ENCODE data around the gene APLNR. TPM values are rescaled to one million over a fixed set of nuclear protein-coding genes. Genes with fewer than 3 reads are reported as not detected.

Gene APLNR
- total and polyA plus RNA-seq, 10 of the 15 experiments (the other 5 are each of a cell fraction or from before 2014, with no cell fraction given) = 0.11 TPM; not detected in 9

GRCh38 chr11:57266157-57266556 is 29.1 kb upstream of the APLNR start:
- Histone ChIP-seq H2AFZ (ENCODE audit: control insufficient read depth, low read depth, low read length) (no peak overlapping the region), H3K36me3 (ENCODE audit: control insufficient read depth in 2 of 2, insufficient read depth in 2 of 2, low read length in 1 of 2) (no peaks in the 10 kb centered on the region), H3K27me3 (replicated peaks in 1 of 2; ENCODE audit: control insufficient read depth in 2 of 2, insufficient read depth in 2 of 2, low read length in 1 of 2) (no peaks in the 10 kb centered on the region; a peak in 1 of 4 replicates), H3K4me3 (no peak overlapping the region), H4K20me1 (ENCODE audit: control insufficient read depth, insufficient read depth) (no peaks in the 10 kb centered on the region), H3K4me1 (ENCODE audit: control insufficient read depth, insufficient read depth, low read length) (no peaks in the 10 kb centered on the region), H3K27ac (ENCODE audit: control insufficient read depth, insufficient read depth) (no peak overlapping the region), H3K4me2 (ENCODE audit: control insufficient read depth, insufficient read depth) (no peak overlapping the region), H3K9me3 (replicated peaks; ENCODE audit: control insufficient read depth, insufficient read depth, low read length) (no peaks in the 10 kb centered on the region), H3K79me2 (ENCODE audit: control insufficient read depth, insufficient read depth, low read length) (no peaks in the 10 kb centered on the region), H3K9ac (ENCODE audit: control insufficient read depth, insufficient read depth, low read length) (no peak overlapping the region)
- DNase-seq (ENCODE audit: low read depth, low spot score) (no peak), FAIRE-seq (no peak), ATAC-seq (no peak)
- CTCF ChIA-PET = no interaction called here
- RAD21 ChIA-PET (ENCODE audit: unreplicated experiment) = no interaction called here
- SMC1A ChIA-PET (ENCODE audit: uncharacterized antibody, unreplicated experiment) = interaction anchor here (1.2 to 4.0 kb wide), 2 partner anchors 13 to 17 kb away, joined by 3 to 17 read pairs; no protein-coding TSS in a partner anchor
- intact Hi-C loops (cut with micrococcal nuclease; ENCODE audit: unreplicated experiment) (loop anchor here (10.0 kb wide), 2 partner anchors 71 to 641 kb away; no protein-coding TSS in a partner anchor), in situ Hi-C loops (cut with MboI) (loop anchor here (25.0 kb wide), 1 partner anchor 1329 kb away; the partner anchor contains the start of gene OR5I1)
- BruUV-seq (replicated peaks) = no TSS peak
- POLR2A ChIA-PET = no interaction called here
- TF ChIP-seq ZNF24 (IDR thresholded peaks at IDR 0.05) = no peak
- no peak for TF ChIP-seq SRF (IDR thresholded peaks at IDR 0.05; ENCODE audit: low read depth in 2 of 2, low read length in 2 of 2)
- no peak for TF ChIP-seq CEBPZ (IDR thresholded peaks at IDR 0.05; ENCODE audit: low read depth, low read length)
- TF ChIP-seq CTCF (IDR thresholded peaks at IDR 0.05 in 2 of 3, conservative IDR thresholded peaks at IDR 0.05 in 1 of 3; ENCODE audit: control insufficient read depth in 2 of 3, extremely low read depth in 1 of 3, insufficient read depth in 1 of 3, low read depth in 3 of 3, low read length in 3 of 3) = no peak
- TF ChIP-seq CEBPB (IDR thresholded peaks at IDR 0.05; ENCODE audit: borderline replicate concordance in 1 of 2, low read depth in 2 of 2, low read length in 2 of 2) = no peak
- no peak for TF ChIP-seq CHD1 (IDR thresholded peaks at IDR 0.05; ENCODE audit: low read depth, low read length)
- no peak for TF ChIP-seq RUNX3 (IDR thresholded peaks at IDR 0.05; ENCODE audit: low read length)
- TF ChIP-seq FOXK2 (IDR thresholded peaks at IDR 0.05) = no peak
- TF ChIP-seq ATF7 (IDR thresholded peaks at IDR 0.05; ENCODE audit: low read depth) = no peak
- no peak for TF ChIP-seq IKZF2 (IDR thresholded peaks at IDR 0.05)
- TF ChIP-seq ESRRA (IDR thresholded peaks at IDR 0.05; ENCODE audit: low read length) = no peak
- TF ChIP-seq IRF3 (IDR thresholded peaks at IDR 0.05) = no peak
- TF ChIP-seq ZNF592 (IDR thresholded peaks at IDR 0.05) = no peak
- no peak for TF ChIP-seq CHD2 (IDR thresholded peaks at IDR 0.05; ENCODE audit: borderline replicate concordance, low read depth, low read length)
- no peak for TF ChIP-seq RFX5 (IDR thresholded peaks at IDR 0.05; ENCODE audit: low read depth, low read length)
- TF ChIP-seq LARP7 (IDR thresholded peaks at IDR 0.05) = no peak
